Activated T-helper 1 cell treated with anti-CD3 and anti-CD28 coated beads, Interleukin-12 subunit alpha, Interleukin-12 subunit beta, Interleukin-2, Interleukin-4 antibody, amounts not matched to agents 30 ng/mL and 10 ng/mL and 1 ng/mL, durations not matched to agents 14 hours and 24 hours and 36 hours (primary cell): ENCODE measurements around the gene IMPG2. TPM values are rescaled to one million over a fixed set of nuclear protein-coding genes. Genes with fewer than 3 reads are reported as not detected.
"Not testable (repeated sequence)": the region's sequence is repeated elsewhere in the genome, so short reads cannot be mapped to it uniquely, and the experiment has no call there.

Experiments
- DNase-seq: peaks from one replicate; pipeline ENCODE4 v3.0.0; 2021; ENCODE audit warnings: low spot score
- H3K27ac Mint-ChIP-seq: one replicate; pipeline ENCODE4 v1.8.0; 2021; ENCODE audit warnings: mild to moderate bottlenecking, mixed read lengths
- H3K27me3 Mint-ChIP-seq: one replicate; pipeline ENCODE4 v1.8.0; 2022; ENCODE audit warnings: mild to moderate bottlenecking, moderate library complexity, mixed read lengths; ENCODE audit not compliant: insufficient read depth
- H3K36me3 Mint-ChIP-seq: one replicate; pipeline ENCODE4 v1.8.0; 2021; ENCODE audit warnings: low read depth, mixed read lengths
- H3K4me1 Mint-ChIP-seq: one replicate; pipeline ENCODE4 v1.8.0; 2021; ENCODE audit warnings: low read depth, mixed read lengths
- H3K4me3 Mint-ChIP-seq: one replicate; pipeline ENCODE4 v1.8.0; 2021; ENCODE audit warnings: mild to moderate bottlenecking, moderate library complexity, mixed read lengths
- H3K9me3 Mint-ChIP-seq: one replicate; pipeline ENCODE4 v1.8.0; 2021; ENCODE audit warnings: mixed read lengths
- intact Hi-C: fragments of 100-400 bp; cut with micrococcal nuclease; formaldehyde crosslinking; loops from one replicate; pipeline ENCODE4 v1.15.1; 2024
- total RNA-seq: library from RNA; stranded (reverse); gene quantifications from 2 replicates; pipeline ENCODE4 v1.2.3, GENCODE V29; 2022

Gene IMPG2
- 0.05 and 0.13 TPM in 2 replicates for total RNA-seq

- Mint-ChIP-seq H3K36me3 (peaks cover 7% of the 10 kb centered on the region), H3K9me3 (no peaks in the 10 kb centered on the region), H3K4me3 (no peak within 1 kb of the TSS), H3K27me3 (no peaks in the 10 kb centered on the region), H3K4me1 (no peaks in the 10 kb centered on the region), H3K27ac (no peak within 1 kb of the TSS)
- no peak for DNase-seq
- intact Hi-C loops: no loop called here
These were observed at the start of gene IMPG2 for GRCh38 chr3:101320475-101320874. Gene IMPG2 (minus strand): TSS chr3:101320575. CDS start chr3:101320372, 203 bp downstream.

GRCh38 chr3:101362406-101362805 lies 42.0 kb upstream of the IMPG2 start:
- H3K27ac Mint-ChIP-seq: no peak overlapping the region
- H3K36me3 Mint-ChIP-seq: peaks cover 33% of the 10 kb centered on the region
- no peak overlapping the region for H3K4me3 Mint-ChIP-seq
- no peaks in the 10 kb centered on the region for H3K4me1 Mint-ChIP-seq
- no peak for DNase-seq
- intact Hi-C loops: no loop called here
- H3K9me3 Mint-ChIP-seq: peaks cover 23% of the 10 kb centered on the region
- H3K27me3 Mint-ChIP-seq: no peaks in the 10 kb centered on the region

- peaks cover 4% of the 10 kb centered on the region for H3K36me3 Mint-ChIP-seq
- no peaks in the 10 kb centered on the region for H3K27me3 Mint-ChIP-seq
- H3K4me3 Mint-ChIP-seq: no peak overlapping the region
- no peak for DNase-seq
- H3K27ac Mint-ChIP-seq: no peak overlapping the region
- intact Hi-C loops: no loop called here
- H3K4me1 Mint-ChIP-seq: no peaks in the 10 kb centered on the region
- H3K9me3 Mint-ChIP-seq: no peaks in the 10 kb centered on the region
These were observed 31.5 kb upstream of the IMPG2 start for GRCh38 chr3:101351829-101352228.

GRCh38 chr3:101340591-101340990 lies 20.2 kb upstream of the IMPG2 start:
- Mint-ChIP-seq H3K27me3 (no peaks in the 10 kb centered on the region), H3K27ac (no peak overlapping the region), H3K4me1 (no peaks in the 10 kb centered on the region), H3K36me3 (peaks cover 22% of the 10 kb centered on the region), H3K4me3 (no peak overlapping the region), H3K9me3 (no peaks in the 10 kb centered on the region)
- intact Hi-C loops: no loop called here
- DNase-seq: no peak

GRCh38 chr3:101333883-101334282 lies 13.5 kb upstream of the IMPG2 start:
- Mint-ChIP-seq H3K9me3 (no peaks in the 10 kb centered on the region), H3K36me3 (peaks cover 9% of the 10 kb centered on the region), H3K4me1 (no peaks in the 10 kb centered on the region), H3K27me3 (no peaks in the 10 kb centered on the region), H3K27ac (no peak overlapping the region), H3K4me3 (no peak overlapping the region)
- intact Hi-C loops: no loop called here
- DNase-seq: no peak

GRCh38 chr3:101329016-101329673 lies 8.8 kb upstream of the IMPG2 start:
- no peak for DNase-seq
- no peaks in the 10 kb centered on the region for H3K27me3 Mint-ChIP-seq
- no peaks in the 10 kb centered on the region for H3K9me3 Mint-ChIP-seq
- H3K4me3 Mint-ChIP-seq: no peak overlapping the region
- no peak overlapping the region for H3K27ac Mint-ChIP-seq
- intact Hi-C loops: no loop called here
- H3K4me1 Mint-ChIP-seq: no peaks in the 10 kb centered on the region
- peaks cover 18% of the 10 kb centered on the region for H3K36me3 Mint-ChIP-seq

GRCh38 chr3:101325393-101326134 lies 5.2 kb upstream of the IMPG2 start:
- intact Hi-C loops: no loop called here
- no peaks in the 10 kb centered on the region for H3K4me1 Mint-ChIP-seq
- H3K27me3 Mint-ChIP-seq: no peaks in the 10 kb centered on the region
- no peak overlapping the region for H3K27ac Mint-ChIP-seq
- no peak overlapping the region for H3K4me3 Mint-ChIP-seq
- H3K36me3 Mint-ChIP-seq: peaks cover 25% of the 10 kb centered on the region
- DNase-seq: no peak
- no peaks in the 10 kb centered on the region for H3K9me3 Mint-ChIP-seq

- Mint-ChIP-seq H3K4me3 (no peak overlapping the region), H3K4me1 (no peaks in the 10 kb centered on the region), H3K36me3 (peaks cover 7% of the 10 kb centered on the region), H3K27me3 (no peaks in the 10 kb centered on the region), H3K27ac (no peak overlapping the region), H3K9me3 (no peaks in the 10 kb centered on the region)
- intact Hi-C loops: no loop called here
- DNase-seq: no peak
These were observed 844 bp downstream of the IMPG2 start for GRCh38 chr3:101319531-101319930.

- intact Hi-C loops: no loop called here
- DNase-seq: no peak
- no peaks in the 10 kb centered on the region for H3K4me1 Mint-ChIP-seq
- H3K27ac Mint-ChIP-seq: no peak overlapping the region
- H3K27me3 Mint-ChIP-seq: no peaks in the 10 kb centered on the region
- peaks cover 28% of the 10 kb centered on the region for H3K9me3 Mint-ChIP-seq
- peaks cover 4% of the 10 kb centered on the region for H3K36me3 Mint-ChIP-seq
- no peak overlapping the region for H3K4me3 Mint-ChIP-seq
These were observed 7.8 kb downstream of the IMPG2 start for GRCh38 chr3:101312545-101312944.

- Mint-ChIP-seq H3K9me3 (peaks cover 32% of the 10 kb centered on the region), H3K27me3 (no peaks in the 10 kb centered on the region), H3K36me3 (peaks cover 4% of the 10 kb centered on the region), H3K4me3 (no peak overlapping the region), H3K27ac (no peak overlapping the region), H3K4me1 (no peaks in the 10 kb centered on the region)
- intact Hi-C loops: no loop called here
- no peak for DNase-seq
These were observed 8.7 kb downstream of the IMPG2 start for GRCh38 chr3:101311676-101312075.

GRCh38 chr3:101310978-101311375 lies 9.4 kb downstream of the IMPG2 start:
- Mint-ChIP-seq H3K4me3 (no peak overlapping the region), H3K4me1 (no peaks in the 10 kb centered on the region), H3K27me3 (no peaks in the 10 kb centered on the region), H3K27ac (no peak overlapping the region), H3K36me3 (peaks cover 4% of the 10 kb centered on the region), H3K9me3 (peaks cover 38% of the 10 kb centered on the region)
- intact Hi-C loops: no loop called here
- DNase-seq: no peak

GRCh38 chr3:101308147-101308772 lies 12.1 kb downstream of the IMPG2 start:
- H3K36me3 Mint-ChIP-seq, DNase-seq, intact Hi-C loops, H3K27ac Mint-ChIP-seq, H3K27me3 Mint-ChIP-seq, H3K4me3 Mint-ChIP-seq, H3K4me1 Mint-ChIP-seq: not testable (repeated sequence)
- peaks cover 41% of the 10 kb centered on the region for H3K9me3 Mint-ChIP-seq

GRCh38 chr3:101303836-101304235 lies 16.5 kb downstream of the IMPG2 start:
- no peak overlapping the region for H3K4me3 Mint-ChIP-seq
- no peak for DNase-seq
- no peaks in the 10 kb centered on the region for H3K4me1 Mint-ChIP-seq
- peaks cover 32% of the 10 kb centered on the region for H3K9me3 Mint-ChIP-seq
- H3K36me3 Mint-ChIP-seq: peaks cover 9% of the 10 kb centered on the region
- intact Hi-C loops: no loop called here
- H3K27me3 Mint-ChIP-seq: no peaks in the 10 kb centered on the region
- no peak overlapping the region for H3K27ac Mint-ChIP-seq
